Heart left ventricle (tissue), 16 donors: ENCODE results near the gene MAST4. TPM values are rescaled to one million over a fixed set of nuclear protein-coding genes. Genes with fewer than 3 reads are reported as not detected.
A peak's percentile ranks its signal among the peaks of the same experiment; 100 is the strongest.

ENCODE experiments used
- ATAC-seq, 4 donors: fragments of 200-7000 bp; cut with Tn5 transposase; one replicate each; pipeline ENCODE4 v1.9.1; 2020 to 2022; ENCODE audit warnings: moderate library complexity in 4 of 4, mild to moderate bottlenecking in 3 of 4, moderate number of reproducible peaks in 1 of 4
- DNase-seq, 5 donors: peaks; one replicate each; pipeline ENCODE4 v3.0.0-alpha.2; 2020
- H3K27ac ChIP-seq, 12 donors: fragments of 200-600 bp; sonication (generic) in 4 of 12; one replicate each; pipeline versions ENCODE4 v1.5.0 to v1.8.0; 2016 to 2022; ENCODE audit warnings: mild to moderate bottlenecking in 2 of 12
- H3K27me3 ChIP-seq, 9 donors: fragments of 200-600 bp; sonication (generic) in 2 of 9; one replicate each; pipeline versions ENCODE4 v1.5.1 to v1.8.0; 2016 to 2022; ENCODE audit warnings: mild to moderate bottlenecking in 3 of 9
- H3K36me3 ChIP-seq, 9 donors: fragments of 200-600 bp; sonication (generic) in 2 of 9; one replicate each; pipeline versions ENCODE4 v1.5.0 to v1.8.0; 2018 to 2022; ENCODE audit warnings: mild to moderate bottlenecking in 2 of 9
- H3K4me1 ChIP-seq, 12 donors: fragments of 200-600 bp; sonication (generic) in 4 of 12; one replicate each; pipeline versions ENCODE4 v1.5.0 to v1.8.0; 2016 to 2022; ENCODE audit warnings: mild to moderate bottlenecking in 3 of 12
- H3K4me3 ChIP-seq, 12 donors: fragments of 200-600 bp; sonication (generic) in 4 of 12; one replicate each; pipeline versions ENCODE4 v1.5.0 to v1.8.0; 2017 to 2022; ENCODE audit warnings: mild to moderate bottlenecking in 9 of 12, moderate library complexity in 4 of 12
- H3K9me3 ChIP-seq, 12 donors: fragments of 200-600 bp; sonication (generic) in 4 of 12; one replicate each; pipeline versions ENCODE4 v1.5.0 to v1.8.0; 2016 to 2022; ENCODE audit warnings: mild to moderate bottlenecking in 1 of 12
- CTCF ChIP-seq, 12 donors: fragments of 200-600 bp; sonication (generic) in 4 of 12; IDR thresholded peaks; one replicate each; pipeline versions ENCODE4 v1.5.0 to v1.8.0; 2018 to 2022; ENCODE audit warnings: antibody characterized with exemption in 12 of 12, mild to moderate bottlenecking in 5 of 12
- POLR2A ChIP-seq, 2 donors: fragments of 450-650 bp; IDR thresholded peaks; one replicate each; pipeline ENCODE4 v1.6.1; 2017; ENCODE audit warnings: antibody characterized with exemption in 2 of 2, mild to moderate bottlenecking in 2 of 2, moderate library complexity in 2 of 2
- WGBS, 4 donors: extraction: QIAGEN DNeasy Blood & Tissue Kit in 2 of 4; methylation state at CpG; one replicate each; pipeline versions ENCODE4 v1.1.5 to v1.1.7; 2013 to 2018; 5-methylcytosine and 5-hydroxymethylcytosine counted together
- intact Hi-C, 10 donors: fragments of 100-400 bp; cut with DNase I; formaldehyde crosslinking; loops; one replicate each; pipeline versions ENCODE4 v1.11.1 to v1.14.2; 2022
- polyA plus RNA-seq, 2 donors: library from polyadenylated mRNA; stranded (reverse); fragments of 200-250 nt; gene quantifications; one replicate each; pipeline ENCODE4 v1.2.3, GENCODE V29; 2013
- total RNA-seq, 9 donors: library from RNA; depleted of rRNA in 2 of 9; stranded (reverse); fragments of >200 nt in 2 of 9; fragmentation: NEBNext Ultra II Directional in 3 of 9; extraction: Animal tissue kit (Norgen Biotek cat#: 25700) in 3 of 9; gene quantifications; one replicate each; pipeline versions ENCODE4 v1.1.0 to v1.2.4, GENCODE V29; 2016 to 2023
- donor health status: ischemic (EF 13 %, LVEDD 7.1; RV severe dilation, severe dysfunction).
- donor health status: healthy with polysubstance abuse.
- donor health status: DM: no; HTN: yes; CAD: no.
- donor health status: DM: no; HTN: no; CAD: no.
- donor health status: ischemic (EF 25% LVEDD 6.9; RV normal size, moderate dysfunction).
- donor health status: ischemic (EF 25% LVEDD 5.7; RV mildly dilated, moderate dysfunction).
- donor health status: healthy.
- donor health status: DM: yes; HTN: yes; CAD: no.
- donor health status: ischemic (EF 35%, LVEDD 5.7; RV mildly dilated, moderate dysfunction).
- donor health status: nonischemic (EF 11% LVEDD 7.7; RV severe dilation, severe dysfunction).
- donor health status: DM: yes; HTN: yes; CAD: no.
- donor health status: PGD.
- donor health status: ischemic (EF 29% LVEDD 5.4; RV normal size, mild dysfunction).
- donor health status: nonischemic (EF 23%, LVEDD 6.1; RV moderate dilation, normal function).

MAST4 gene
- total and polyA plus RNA-seq, 11 donors: 26.8 to 96.2 (median 68.1) TPM

- 86 to 94% (median 87%) methylated on average over 9 of the region's 9 CpGs for WGBS, 4 donors
- intact Hi-C loops: no loop called here
- peak in 1 of 4 donors; percentile 44 for ATAC-seq
These were observed 596.7 kb downstream of the MAST4 start for GRCh38 chr5:67192719-67193438.

GRCh38 chr5:67193439-67193807 lies 597.2 kb downstream of the MAST4 start:
- H3K4me1 ChIP-seq: peaks cover 0 to 89% (median 8%) of the 10 kb centered on the region in 12 donors
- intact Hi-C loops: no loop called here
- TF ChIP-seq POLR2A (IDR thresholded peaks at IDR 0.05) (no peak), CTCF (IDR thresholded peaks at IDR 0.05) (no peak)
- peak overlapping the region in 3 of 12 donors; percentile 0 to 83 (median 39) for H3K27ac ChIP-seq
- WGBS, 4 donors: 81 to 87% (median 84%) methylated on average over 2 of the region's 2 CpGs
- no peaks in the 10 kb centered on the region for H3K36me3 ChIP-seq
- ATAC-seq (no peak), DNase-seq (no peak)
- peak overlapping the region in 1 of 12 donors; percentile 27 for H3K4me3 ChIP-seq
- H3K9me3 ChIP-seq: no peaks in the 10 kb centered on the region
- no peaks in the 10 kb centered on the region for H3K27me3 ChIP-seq

More at GRCh38 chr5:67192719-67193438, 596.7 kb downstream of the MAST4 start:
- Histone ChIP-seq H3K9me3 (no peaks in the 10 kb centered on the region), H3K27me3 (no peaks in the 10 kb centered on the region), H3K4me1 (peaks cover 0 to 93% (median 8%) of the 10 kb centered on the region in 12 donors), H3K36me3 (no peaks in the 10 kb centered on the region), H3K27ac (peak overlapping the region in 3 of 12 donors; percentile 0 to 83 (median 39)), H3K4me3 (peak overlapping the region in 1 of 12 donors; percentile 27)
- TF ChIP-seq POLR2A (IDR thresholded peaks at IDR 0.05) (no peak), CTCF (IDR thresholded peaks at IDR 0.05) (no peak)
- no peak for DNase-seq

GRCh38 chr5:67194166-67194565 lies 598.0 kb downstream of the MAST4 start:
- Histone ChIP-seq H3K4me1 (peaks cover 0 to 85% (median 8%) of the 10 kb centered on the region in 12 donors), H3K4me3 (peak overlapping the region in 1 of 12 donors; percentile 42), H3K9me3 (no peaks in the 10 kb centered on the region), H3K36me3 (no peaks in the 10 kb centered on the region), H3K27me3 (no peaks in the 10 kb centered on the region), H3K27ac (peak overlapping the region in 1 of 12 donors; percentile 83)
- ATAC-seq: no peak
- intact Hi-C loops: no loop called here
- no peak for TF ChIP-seq POLR2A (IDR thresholded peaks at IDR 0.05)
- TF ChIP-seq CTCF (IDR thresholded peaks at IDR 0.05): no peak
- 88 to 97% (median 96%) methylated on average over 3 of the region's 3 CpGs for WGBS, 4 donors
- DNase-seq: no peak

GRCh38 chr5:67195406-67196275 lies 599.4 kb downstream of the MAST4 start:
- H3K27ac ChIP-seq: peak overlapping the region in 1 of 12 donors; percentile 83

More at GRCh38 chr5:67195406-67196275, 599.4 kb downstream of the MAST4 start:
- intact Hi-C loops: no loop called here
- peaks cover 0 to 79% (median 8%) of the 10 kb centered on the region in 12 donors for H3K4me1 ChIP-seq
- ATAC-seq (no peak), DNase-seq (no peak)
- no peaks in the 10 kb centered on the region for H3K36me3 ChIP-seq
- 89 to 98% (median 94%) methylated on average over 7 of the region's 7 CpGs for WGBS, 4 donors
- H3K4me3 ChIP-seq: peak overlapping the region in 2 of 12 donors; percentile 2 to 42
- no peaks in the 10 kb centered on the region for H3K27me3 ChIP-seq
- TF ChIP-seq POLR2A (IDR thresholded peaks at IDR 0.05) (no peak), CTCF (IDR thresholded peaks at IDR 0.05) (no peak)
- peaks cover 0 to under 1% (median 0%) of the 10 kb centered on the region in 12 donors for H3K9me3 ChIP-seq
